ENCODE measurements around the gene RNF214.

- TF ChIP-seq NFE2 (CRISPR knock-in tag; IDR thresholded peaks at IDR 0.05) (no peak), SMARCC2 (IDR thresholded peaks at IDR 0.05) (no peak), ZNF713 (CRISPR knock-in tag; IDR thresholded peaks at IDR 0.05) (no peak), ATF3 (CRISPR knock-in tag; IDR thresholded peaks at IDR 0.05) (no peak), ZNF280D (CRISPR knock-in tag; IDR thresholded peaks at IDR 0.05) (no peak), HOXD1 (CRISPR knock-in tag; IDR thresholded peaks at IDR 0.05) (no peak), ARHGAP35 (CRISPR knock-in tag; IDR thresholded peaks at IDR 0.05; ENCODE audit: borderline replicate concordance) (no peak), TBP (CRISPR knock-in tag; IDR thresholded peaks at IDR 0.05) (no peak), KDM3A (CRISPR knock-in tag; IDR thresholded peaks at IDR 0.05; ENCODE audit: low read depth) (no peak), MXD4 (CRISPR knock-in tag; IDR thresholded peaks at IDR 0.05) (no peak), BHLHE40 (IDR thresholded peaks at IDR 0.05; ENCODE audit: low read length) (no peak), POLR2A (IDR thresholded peaks at IDR 0.05; ENCODE audit: insufficient read depth in 1 of 2, low read depth in 2 of 2, low read length in 2 of 2) (no peak)
Measured at GRCh38 chr11:117229411-117229810, 3.1 kb upstream of the RNF214 start.

Data from HepG2 (cell line).